CD4-positive, alpha-beta T cell treated with Interleukin-21 for 1 hour (primary cell): ENCODE results near the gene NOVA1.
"Not testable (repeated sequence)": the region's sequence is repeated elsewhere in the genome, so short reads cannot be mapped to it uniquely, and the experiment has no call there.

Source experiments
- DNase-seq: peaks from one replicate; pipeline ENCODE4 v3.0.0-alpha.2; 2020

The NOVA1 gene, protein sequence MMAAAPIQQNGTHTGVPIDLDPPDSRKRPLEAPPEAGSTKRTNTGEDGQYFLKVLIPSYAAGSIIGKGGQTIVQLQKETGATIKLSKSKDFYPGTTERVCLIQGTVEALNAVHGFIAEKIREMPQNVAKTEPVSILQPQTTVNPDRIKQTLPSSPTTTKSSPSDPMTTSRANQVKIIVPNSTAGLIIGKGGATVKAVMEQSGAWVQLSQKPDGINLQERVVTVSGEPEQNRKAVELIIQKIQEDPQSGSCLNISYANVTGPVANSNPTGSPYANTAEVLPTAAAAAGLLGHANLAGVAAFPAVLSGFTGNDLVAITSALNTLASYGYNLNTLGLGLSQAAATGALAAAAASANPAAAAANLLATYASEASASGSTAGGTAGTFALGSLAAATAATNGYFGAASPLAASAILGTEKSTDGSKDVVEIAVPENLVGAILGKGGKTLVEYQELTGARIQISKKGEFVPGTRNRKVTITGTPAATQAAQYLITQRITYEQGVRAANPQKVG

GRCh38 chr14:26597589-26598080, at the start of gene NOVA1:
TSS of gene NOVA1 (minus strand) at chr14:26598033. CDS start at chr14:26597436, 597 bp downstream.
- no peak for DNase-seq

GRCh38 chr14:26645057-26645456, 47.2 kb upstream of the NOVA1 start:
- not testable (repeated sequence) for DNase-seq

DNA sequence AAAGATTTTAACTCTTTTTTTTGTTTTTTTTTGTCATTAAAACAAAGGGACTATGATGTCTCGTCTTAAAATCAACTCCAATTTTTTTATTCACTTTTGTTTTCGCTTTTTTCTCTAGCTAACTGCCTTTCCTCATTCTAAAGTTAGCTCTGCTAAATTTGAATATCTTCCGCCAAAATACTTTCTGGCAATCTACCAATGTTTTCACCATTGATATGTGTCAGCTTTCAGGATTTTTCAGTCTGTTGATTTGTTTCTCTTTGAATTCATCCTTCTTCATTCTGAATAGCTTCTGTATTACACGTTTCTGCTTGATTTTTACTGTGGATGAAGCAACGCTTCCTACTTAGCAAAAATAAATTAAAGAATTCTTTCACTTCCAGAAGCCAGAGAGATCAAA, 38.7 kb upstream of the NOVA1 start:
- DNase-seq, result no peak

- not testable (repeated sequence) for DNase-seq
Observed at GRCh38 chr14:26634946-26635345, 37.1 kb upstream of the NOVA1 start.

- DNase-seq, result no peak
Observed at GRCh38 chr14:26626256-26626655, 28.4 kb upstream of the NOVA1 start.

- DNase-seq, result no peak
Observed at GRCh38 chr14:26622611-26623010, 24.8 kb upstream of the NOVA1 start.

GRCh38 chr14:26621807-26622560, 24.2 kb upstream of the NOVA1 start:
- no peak for DNase-seq

DNA sequence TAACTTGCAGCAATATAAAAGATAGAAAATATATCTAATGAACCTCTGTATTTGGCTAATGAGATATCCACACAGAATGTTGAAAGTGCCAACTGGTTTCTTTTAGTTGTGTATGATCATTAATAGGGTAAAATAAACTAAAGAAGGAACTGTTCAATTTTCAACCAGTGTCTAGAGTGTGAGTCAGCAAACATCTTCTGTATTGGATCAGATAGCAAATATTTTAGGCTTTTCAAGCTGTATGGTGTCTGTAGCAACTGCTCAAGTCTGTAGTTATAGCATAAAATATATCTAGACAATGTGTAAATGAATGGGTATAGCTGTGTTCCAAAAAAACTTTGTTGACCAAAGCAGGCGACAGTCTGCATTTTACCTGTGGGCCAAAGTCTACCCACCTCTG, 23.5 kb upstream of the NOVA1 start:
- DNase-seq, result no peak

- no peak for DNase-seq
Observed at GRCh38 chr14:26611259-26611658, 13.4 kb upstream of the NOVA1 start.

DNA sequence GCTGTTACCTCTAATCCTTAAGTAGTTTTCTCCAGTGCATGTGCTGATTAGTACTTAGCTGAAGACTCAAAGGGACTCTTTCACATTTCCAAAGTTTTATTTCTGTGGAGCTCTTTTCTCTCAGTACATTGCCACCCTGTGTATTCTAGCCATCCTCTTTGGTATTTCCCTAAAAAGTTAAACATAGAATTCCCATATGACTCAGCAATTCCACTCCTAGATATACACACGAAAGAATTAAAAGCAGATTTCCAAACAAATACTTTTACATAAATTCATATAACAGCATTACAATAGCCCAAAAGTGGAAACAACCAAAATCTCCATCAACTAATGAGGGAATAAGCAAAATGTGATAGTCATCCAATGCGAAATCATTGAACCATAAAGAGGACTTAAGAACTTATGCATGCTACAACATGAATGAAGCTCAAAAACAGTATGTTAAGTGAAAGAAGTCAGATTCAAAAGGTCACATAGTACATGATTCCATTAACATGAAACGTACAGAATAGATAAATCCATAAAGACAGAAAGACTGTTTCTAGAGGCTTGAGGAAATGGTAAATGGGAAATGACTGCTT, 9.0 kb upstream of the NOVA1 start:
- DNase-seq, result no peak

DNA sequence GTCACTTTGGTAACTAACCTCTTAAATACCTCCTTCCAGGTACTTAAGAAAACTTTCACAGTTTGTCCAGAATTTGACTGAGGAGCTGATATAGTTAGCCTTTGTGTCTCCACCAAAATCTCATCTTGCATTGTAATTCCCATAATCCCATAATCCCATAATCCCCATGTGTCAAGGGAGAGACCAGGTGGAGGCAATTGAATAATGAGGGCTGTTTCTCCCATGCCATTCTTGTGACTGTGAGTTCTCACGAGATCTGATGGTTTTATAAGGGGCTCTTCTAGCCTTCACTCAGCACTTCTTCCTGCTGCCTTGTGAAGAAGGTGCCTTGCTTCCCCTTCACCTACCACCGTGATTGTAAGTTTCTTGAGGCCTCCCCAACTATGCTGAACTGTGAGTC, 7.8 kb upstream of the NOVA1 start:
- DNase-seq, result no peak

GRCh38 chr14:26602902-26603301, 5.1 kb upstream of the NOVA1 start:
- no peak for DNase-seq

DNA sequence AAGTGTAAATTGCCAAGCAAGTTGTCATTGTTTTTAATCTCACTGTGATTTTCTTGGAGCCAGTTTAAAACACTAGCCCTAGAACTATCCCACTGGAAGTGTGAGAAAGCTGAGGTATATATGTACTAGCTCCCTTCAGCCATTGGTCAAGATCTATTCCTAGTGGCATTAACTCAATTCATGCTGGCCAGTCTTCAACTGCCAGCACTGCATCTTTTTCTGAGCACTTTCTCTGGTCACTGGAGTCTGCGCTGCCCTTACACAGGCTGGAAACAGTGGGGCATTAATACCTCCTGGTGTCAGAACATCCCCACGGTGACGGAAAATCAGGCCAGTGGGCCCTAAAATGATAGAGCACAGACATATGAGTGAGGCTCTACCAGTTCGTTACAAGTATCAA, 4.0 kb upstream of the NOVA1 start:
- DNase-seq, result no peak

DNA sequence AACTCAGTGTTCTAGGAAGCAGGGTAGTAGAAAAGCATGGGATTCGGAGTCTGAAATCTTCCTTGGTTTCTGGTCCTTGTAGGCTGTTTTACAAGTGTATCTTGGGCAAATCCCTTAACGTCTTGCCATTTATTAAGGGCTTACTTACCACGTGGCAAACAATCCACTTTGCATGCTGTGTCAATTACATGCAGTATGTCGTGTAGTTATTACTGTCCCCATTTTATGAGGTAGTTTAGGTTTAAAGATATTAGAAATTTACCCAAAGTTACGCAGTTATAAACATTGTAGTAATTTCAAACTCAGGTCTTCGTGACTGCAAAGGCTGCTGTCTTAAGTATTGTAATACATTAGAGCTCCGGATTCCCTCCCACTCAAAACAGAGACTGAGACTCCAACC, 1.5 kb upstream of the NOVA1 start:
- no peak for DNase-seq

GRCh38 chr14:26598672-26599131, 869 bp upstream of the NOVA1 start:
- DNase-seq, result no peak

DNA sequence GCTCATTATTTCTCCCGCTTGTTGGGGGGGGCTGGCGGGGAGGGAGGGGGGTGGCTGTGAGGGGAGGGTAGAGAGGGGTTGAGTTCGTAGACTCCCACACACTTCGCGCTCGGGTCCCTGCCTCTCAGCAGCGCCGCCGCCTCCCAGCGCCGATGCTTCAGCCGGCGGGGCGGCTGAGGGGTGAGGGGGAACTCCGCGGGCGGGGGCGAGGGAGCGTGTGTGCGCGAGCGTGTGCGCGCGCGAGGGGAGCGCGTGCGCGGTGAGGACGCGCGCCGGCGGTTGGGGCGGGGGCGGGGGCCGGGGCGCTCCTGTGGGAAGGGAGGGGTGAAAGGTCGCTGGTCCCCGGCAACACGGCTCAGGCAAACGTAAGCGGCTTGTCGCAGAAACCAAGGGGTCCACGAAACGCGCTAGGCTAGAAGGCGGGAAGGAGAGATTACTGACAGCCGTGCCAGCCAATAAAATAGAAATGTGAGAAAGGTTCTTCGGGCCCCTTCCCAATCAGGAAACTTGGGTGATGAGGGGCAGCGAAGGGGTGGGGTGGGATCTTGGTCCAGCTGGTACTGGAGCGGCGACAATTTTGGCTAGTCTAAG, 343 bp upstream of the NOVA1 start:
- no peak for DNase-seq

DNA sequence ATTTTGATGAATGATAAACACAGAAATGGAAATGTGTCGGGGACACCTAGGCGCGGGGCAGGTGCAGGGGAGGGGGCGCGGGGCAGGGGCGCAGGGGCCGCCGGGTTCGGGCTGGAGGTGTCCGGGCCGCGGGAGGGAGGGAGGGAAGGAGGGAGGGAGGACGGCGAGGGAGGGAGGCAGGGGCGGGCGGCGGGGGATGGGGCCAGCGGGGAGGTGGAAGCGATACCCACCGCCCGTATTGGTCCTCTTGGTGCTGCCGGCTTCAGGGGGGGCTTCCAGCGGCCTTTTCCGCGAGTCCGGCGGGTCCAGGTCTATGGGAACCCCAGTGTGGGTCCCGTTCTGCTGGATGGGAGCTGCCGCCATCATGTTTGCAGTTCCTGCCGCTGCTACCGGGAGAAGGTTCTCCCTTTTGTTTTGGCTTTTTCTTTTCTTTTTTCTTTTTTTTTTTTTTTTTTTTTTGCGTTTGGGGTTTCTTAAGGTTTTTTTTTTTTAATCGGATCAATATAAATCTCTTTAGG, 703 bp downstream of the NOVA1 start:
- DNase-seq, result no peak

GRCh38 chr14:26596543-26597061, 1.2 kb downstream of the NOVA1 start:
- DNase-seq, result no peak

GRCh38 chr14:26595926-26596542, 1.8 kb downstream of the NOVA1 start:
- DNase-seq, result no peak

GRCh38 chr14:26594756-26595545, 2.9 kb downstream of the NOVA1 start:
- DNase-seq, result no peak

- no peak for DNase-seq
Observed at GRCh38 chr14:26594148-26594547, 3.7 kb downstream of the NOVA1 start.
